Lower leg skin (tissue), 3 donors: ENCODE data around the gene LRP6.

Source experiments
- POLR2A ChIP-seq, 2 donors: fragments of 450-650 bp; IDR thresholded peaks; one replicate each; pipeline ENCODE4 v1.6.1; 2016 to 2017; ENCODE audit warnings: antibody characterized with exemption in 2 of 2, mild to moderate bottlenecking in 1 of 2, moderate library complexity in 1 of 2
- TF ChIP-seq, protein P1 (sequence below), 3 donors: fragments of 450-650 bp; IDR thresholded peaks; one replicate each; pipeline ENCODE4 v1.5.1; 2016; ENCODE audit warnings: antibody characterized with exemption in 3 of 3, mild to moderate bottlenecking in 3 of 3, moderate library complexity in 2 of 3

DNA sequence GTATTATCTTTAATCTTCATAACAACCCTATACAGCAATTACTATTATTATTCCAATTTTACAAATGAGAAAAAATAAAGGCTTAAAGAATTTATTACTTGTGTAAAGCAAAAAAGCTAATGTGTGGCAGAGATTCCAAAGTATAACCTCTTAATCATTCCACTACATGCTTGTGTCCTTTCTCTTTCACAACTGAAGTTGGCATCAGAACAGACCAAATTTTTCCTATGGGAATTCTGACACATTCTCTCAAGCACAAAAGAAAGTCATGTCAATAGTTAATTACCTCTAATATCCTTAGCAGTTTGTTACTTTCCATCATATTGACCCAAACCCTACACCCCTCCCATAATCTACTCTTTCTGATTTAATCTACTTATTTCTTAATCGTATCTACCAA is 109.4 kb downstream of the LRP6 start:
- TF ChIP-seq, protein P1, sequence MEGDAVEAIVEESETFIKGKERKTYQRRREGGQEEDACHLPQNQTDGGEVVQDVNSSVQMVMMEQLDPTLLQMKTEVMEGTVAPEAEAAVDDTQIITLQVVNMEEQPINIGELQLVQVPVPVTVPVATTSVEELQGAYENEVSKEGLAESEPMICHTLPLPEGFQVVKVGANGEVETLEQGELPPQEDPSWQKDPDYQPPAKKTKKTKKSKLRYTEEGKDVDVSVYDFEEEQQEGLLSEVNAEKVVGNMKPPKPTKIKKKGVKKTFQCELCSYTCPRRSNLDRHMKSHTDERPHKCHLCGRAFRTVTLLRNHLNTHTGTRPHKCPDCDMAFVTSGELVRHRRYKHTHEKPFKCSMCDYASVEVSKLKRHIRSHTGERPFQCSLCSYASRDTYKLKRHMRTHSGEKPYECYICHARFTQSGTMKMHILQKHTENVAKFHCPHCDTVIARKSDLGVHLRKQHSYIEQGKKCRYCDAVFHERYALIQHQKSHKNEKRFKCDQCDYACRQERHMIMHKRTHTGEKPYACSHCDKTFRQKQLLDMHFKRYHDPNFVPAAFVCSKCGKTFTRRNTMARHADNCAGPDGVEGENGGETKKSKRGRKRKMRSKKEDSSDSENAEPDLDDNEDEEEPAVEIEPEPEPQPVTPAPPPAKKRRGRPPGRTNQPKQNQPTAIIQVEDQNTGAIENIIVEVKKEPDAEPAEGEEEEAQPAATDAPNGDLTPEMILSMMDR (IDR thresholded peaks at IDR 0.05): no peak
- no peak for TF ChIP-seq POLR2A (IDR thresholded peaks at IDR 0.05)
